Measurements from ENCODE around the gene LAMTOR2.

LAMTOR2 gene

DNA sequence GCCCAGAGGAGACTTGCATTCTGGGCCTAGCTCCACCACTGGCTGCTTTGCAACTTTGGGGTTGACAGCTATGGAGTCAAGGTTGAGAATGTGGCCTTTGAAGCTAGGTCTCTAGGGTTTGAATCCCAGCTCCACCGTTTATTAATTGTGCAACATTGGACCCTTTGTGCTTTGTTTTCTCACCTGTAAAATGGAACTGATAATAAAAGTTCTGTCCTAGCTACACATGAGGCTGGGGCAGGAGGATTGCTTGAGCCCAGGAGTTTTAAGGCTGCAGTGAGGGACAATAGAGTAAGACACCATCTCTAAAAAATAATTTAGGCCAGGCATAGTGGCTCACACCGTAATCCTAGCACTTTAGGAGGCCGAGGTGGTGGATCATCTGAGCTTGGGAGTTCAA lies 44.7 kb downstream of the LAMTOR2 start:
- DNase-seq (ENCODE audit: low read depth in 2 of 2), result no peak

DNA sequence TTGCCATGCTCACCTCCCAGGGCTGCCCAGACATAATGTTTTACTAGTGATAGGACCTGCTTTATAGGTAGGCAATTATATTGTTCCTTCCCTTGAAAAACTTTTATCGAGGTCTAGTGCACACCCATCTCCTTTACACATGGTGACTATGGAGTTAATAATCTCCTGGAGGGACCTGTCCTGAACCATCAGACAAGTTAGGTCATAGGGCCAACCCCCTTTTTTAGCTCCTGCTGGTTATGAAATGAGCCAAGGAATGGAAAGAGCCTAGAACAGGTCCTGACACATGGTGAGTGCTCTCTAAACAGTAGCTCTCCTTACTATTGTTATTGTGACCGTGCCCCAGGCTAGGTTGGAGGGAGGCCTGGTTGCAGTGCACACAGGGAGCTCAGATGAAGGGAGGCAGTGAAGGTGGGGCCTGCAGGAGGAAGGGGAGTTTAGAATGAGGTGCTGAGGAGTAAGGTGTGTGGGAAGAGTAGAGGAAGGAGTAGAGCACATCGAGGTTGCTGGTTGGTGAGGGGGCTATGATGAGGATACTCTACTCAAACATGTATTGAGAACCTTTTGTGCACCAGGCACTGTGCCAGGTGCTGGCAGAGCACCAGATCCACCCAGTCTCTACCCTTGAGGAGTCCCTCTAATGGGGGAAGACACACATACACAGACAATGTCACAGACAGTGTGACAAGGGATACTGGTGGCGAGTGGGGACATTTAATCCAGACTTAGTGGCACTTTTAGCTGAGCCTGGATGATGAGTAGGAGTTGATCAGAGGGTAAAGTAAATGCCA lies 45.8 kb downstream of the LAMTOR2 start:
- DNase-seq (ENCODE audit: low read depth in 2 of 2), result no peak

DNA sequence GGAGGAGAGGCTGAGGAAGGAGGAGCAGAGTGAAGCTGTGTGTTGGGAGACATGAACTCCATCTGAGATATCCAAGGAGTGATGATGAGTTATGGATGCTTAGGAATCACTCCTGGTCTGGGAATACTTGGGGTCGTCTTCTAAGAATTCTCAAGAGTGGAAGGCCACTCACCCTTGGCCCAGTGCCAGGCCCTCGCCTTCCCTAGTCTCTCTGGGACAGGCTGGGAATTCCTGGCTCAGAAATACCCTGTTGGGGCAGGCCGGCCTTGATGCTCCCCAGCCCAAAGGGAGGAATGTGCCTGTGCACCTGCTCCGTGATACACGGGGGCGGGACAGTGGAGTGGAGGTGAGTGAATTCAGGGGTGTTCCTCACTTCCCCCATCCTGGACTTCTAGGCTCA lies 47.3 kb downstream of the LAMTOR2 start:
- DNase-seq (ENCODE audit: low read depth in 2 of 2), result no peak

DNA sequence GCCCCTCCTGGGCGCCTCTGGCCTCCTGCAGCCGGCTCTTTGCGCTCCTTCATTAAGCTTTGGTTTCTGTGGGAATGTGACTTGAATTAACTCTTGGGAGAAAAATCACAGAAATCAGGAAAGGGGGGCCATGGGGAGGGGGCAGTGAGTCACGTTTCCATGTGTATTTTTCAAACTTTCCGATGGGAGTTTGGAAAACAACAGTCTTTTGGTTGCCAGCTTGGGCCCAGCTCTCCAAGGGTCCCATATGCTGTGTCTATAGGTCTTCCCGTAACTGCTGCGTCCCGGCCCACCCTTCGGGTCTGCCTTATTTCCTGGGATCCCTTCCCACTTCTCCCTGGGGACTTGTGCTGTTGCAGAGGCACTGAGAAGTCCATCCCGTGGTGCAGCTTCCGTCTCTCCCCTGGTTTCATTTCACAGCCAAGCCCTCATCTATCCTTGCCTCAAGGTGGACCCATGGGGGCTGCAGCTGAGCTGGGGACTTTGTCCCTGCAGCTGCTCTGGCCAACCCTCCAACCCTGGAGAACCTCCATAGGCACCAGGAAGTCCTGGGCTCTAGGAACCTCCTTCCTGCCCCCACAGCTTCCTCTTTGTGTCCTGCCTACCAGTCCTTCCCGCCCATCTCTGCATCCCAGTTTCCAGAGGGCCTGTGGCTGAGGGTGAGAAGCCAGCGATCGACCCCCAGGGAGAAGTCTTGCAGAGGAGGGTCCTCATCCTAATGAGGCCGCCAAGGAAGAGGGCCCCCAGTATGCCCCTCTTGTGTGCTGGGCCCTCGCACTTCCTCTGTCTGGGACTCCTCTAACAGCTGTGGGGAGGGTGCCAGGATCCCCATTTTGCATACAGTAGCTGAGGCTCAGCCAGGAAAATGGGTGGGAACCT lies 48.3 kb downstream of the LAMTOR2 start:
- no peak for DNase-seq (ENCODE audit: low read depth in 2 of 2)

DNA sequence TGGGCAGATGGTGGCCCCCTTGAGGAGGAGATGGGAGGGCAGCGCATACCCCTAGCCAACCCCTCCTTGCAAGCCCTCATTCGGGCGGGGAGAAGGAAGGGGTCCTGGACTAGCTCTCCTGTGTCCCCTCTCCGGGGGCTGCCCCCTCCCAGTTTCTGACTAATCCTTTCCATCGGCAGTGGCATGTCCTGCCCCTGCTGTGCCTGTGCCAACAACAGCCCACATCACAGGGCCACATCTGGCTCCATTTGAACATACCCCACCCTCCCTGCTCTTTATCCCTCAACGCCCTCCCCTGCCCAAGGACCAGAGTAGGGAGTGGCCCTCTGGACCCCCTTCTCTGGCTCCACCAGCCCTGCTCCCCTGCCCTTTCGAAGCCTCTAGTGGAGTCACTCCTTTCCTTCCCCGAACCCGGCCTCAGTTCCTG lies 49.0 kb downstream of the LAMTOR2 start:
- DNase-seq (ENCODE audit: low read depth in 2 of 2), result no peak

DNA sequence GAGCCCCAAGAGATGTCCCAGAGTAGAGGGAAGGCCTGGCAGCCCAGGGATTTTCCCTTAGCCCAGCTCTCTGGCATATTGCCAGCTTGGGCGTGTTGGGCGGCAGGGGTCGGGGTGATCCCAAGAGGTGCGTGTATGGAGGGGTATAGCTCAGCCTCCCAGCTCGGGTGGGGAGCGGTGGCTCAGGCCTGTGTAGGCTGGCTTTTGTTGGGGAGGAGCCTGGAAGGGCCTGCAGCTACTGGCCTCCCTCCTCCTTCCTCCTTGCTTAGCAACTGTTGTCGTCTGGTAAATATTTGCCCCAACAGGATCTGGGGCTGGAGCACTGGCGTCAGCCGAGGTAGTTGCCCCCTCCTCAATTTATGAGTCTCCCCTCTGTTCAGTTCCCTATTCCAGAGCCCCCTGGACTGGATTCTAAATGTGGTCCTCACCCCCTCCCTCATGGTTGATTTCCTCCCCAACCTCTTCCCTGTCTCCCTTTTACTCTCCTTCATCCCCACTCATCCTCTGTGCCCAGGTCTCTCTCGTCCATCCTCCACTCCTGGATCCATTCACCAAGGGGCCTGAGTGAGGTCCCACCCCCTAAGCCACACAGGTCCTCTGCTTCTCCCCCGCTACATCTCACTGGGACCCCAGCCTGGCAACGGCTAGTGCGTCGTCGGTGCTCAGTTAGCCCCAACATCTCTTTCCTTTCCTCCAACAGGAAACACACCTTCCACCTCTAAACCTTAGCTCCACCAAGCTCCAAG lies 49.7 kb downstream of the LAMTOR2 start:
- no peak for DNase-seq (ENCODE audit: low read depth in 2 of 2)

DNA sequence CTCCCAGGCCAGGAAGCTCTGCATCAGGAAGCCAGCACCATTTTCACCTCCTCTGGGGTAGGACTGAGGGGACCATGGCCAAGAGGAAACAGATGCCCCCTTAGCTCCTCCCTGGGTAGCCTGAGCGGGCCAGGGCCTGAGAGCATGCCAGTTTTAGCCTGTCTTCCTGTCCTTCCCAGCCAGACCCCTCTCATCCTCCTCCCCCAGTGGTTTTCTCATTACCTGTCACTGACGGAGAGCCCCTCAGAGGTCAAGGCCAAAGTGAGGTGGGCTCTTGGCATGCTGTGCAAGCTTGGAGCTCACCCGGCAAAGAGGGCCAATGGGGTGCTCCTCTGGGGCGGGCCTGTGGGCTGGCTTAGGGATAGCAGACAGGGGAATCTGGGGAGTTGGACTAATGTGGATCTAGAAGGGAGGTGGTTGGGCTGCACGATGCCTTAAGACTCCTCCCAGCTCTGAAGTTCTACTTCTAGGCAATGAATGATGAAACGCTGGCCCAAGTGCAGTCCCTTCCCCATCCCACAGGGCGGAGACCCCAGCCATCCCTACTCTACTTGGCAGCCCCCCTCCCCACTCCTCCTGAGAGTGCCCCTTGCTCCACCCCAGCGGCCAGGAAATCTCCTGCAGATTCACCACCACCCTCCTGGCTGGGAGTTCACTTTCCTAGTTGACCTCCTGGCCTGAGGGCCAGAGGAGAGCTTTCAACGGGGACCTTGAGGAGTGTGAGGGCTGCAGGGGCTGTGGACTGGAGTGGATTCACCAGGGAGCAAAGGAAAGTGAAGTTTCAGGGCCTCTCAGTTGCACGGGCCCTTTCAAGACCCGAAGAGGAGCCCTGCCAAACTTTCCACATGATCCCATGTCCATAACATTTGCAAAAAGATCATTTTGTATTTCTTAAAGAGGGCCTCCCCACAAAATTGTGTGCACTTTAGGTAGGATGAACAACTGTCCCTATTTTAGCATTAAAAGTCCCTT lies 50.6 kb downstream of the LAMTOR2 start:
- DNase-seq (ENCODE audit: low read depth in 2 of 2), result no peak

DNA sequence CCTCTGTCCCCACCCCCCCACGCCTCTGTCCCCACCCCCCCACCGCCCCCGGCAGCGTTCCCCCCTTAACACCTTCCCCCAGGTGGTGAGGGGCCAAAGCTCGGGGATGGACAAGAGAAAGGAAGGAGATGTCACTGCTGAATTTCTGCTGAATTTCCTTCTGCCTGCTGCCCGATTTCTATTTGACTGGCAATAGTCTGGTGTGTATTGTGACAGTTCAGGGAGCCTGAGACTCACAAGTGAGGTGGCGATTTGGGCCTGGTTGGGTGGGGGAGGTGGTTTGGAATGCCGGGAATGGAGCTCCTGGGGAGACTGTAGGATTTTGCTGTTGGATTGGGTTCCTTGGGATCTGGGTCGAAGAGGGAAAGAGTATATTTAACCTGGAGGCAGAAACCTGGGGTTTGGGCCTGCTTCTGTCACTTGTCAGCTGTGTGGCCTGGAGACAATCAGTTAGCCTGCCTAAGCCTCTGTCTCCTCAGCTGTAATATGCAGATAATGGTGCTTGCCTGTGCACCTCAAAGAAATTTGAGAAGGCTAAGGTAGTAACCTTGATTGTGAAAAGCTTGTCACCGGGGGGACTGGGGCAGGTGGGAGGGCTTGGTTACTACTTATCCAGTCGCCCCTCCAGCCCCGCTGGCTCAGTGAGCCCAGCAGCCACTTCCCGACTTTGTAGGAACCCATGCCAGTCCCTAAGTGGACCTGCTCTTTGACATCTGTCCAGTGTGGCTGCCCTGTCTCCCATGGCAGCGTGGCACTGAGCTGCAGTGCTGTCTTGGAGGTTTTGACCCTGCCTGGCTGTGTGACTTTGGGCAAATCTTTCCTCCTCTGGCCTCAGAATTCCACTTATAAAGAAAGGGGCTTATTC lies 52.3 kb downstream of the LAMTOR2 start:
- DNase-seq (ENCODE audit: low read depth in 2 of 2), result no peak

DNA sequence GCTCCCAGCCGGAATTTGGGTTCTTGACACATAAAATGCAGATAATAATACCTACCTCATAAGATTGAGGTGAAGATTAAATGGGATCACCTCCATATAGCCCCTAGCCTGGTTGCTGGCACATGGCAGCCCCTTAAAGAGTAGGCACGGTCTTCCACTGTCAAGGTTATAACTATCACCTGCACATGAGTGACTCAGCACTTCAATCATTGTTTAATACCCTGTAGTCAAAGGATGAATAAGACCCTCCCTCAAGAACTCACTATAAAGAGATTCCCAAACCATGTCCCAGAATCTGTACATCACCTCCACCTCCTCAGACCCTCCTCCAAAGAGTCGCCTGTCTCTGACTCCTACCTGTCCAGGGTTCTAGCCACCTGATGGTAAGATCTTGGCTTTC lies 53.5 kb downstream of the LAMTOR2 start:
- no peak for DNase-seq (ENCODE audit: low read depth in 2 of 2)
